Naive thymus-derived CD4-positive, alpha-beta T cell (primary cell): ENCODE measurements around the gene STAT3. TPM values are rescaled to one million over a fixed set of nuclear protein-coding genes. Genes with fewer than 3 reads are reported as not detected.
"Not testable (repeated sequence)": the region's sequence is repeated elsewhere in the genome, so short reads cannot be mapped to it uniquely, and the experiment has no call there.

Experiments
- ATAC-seq: fragments of 150-1000 bp; cut with Tn5 transposase; 2 replicates; pipeline ENCODE4 v1.10.0; 2021; ENCODE audit warnings: mild to moderate bottlenecking, moderate library complexity
- CTCF ChIA-PET: fragments of 350-600 bp; sonication (Branson Sonifier 250); formaldehyde crosslinking; loops from one replicate; lab custom pipeline; 2021; ENCODE audit warnings: antibody characterized with exemption; lab: Charles Lee
- POLR2A ChIA-PET: fragments of 350-600 bp; sonication (Branson Sonifier 250); formaldehyde crosslinking; loops from one replicate; lab custom pipeline; 2021; ENCODE audit warnings: antibody characterized with exemption, inconsistent platforms; lab: Charles Lee
- DNase-seq, 9 donors: peaks; one replicate each; pipeline versions ENCODE4 v3.0.0 to v3.0.0-alpha.2; 2020 to 2022; ENCODE audit warnings: mixed read lengths in 1 of 9
- H3K27ac ChIP-seq: one replicate; pipeline ENCODE4 v1.7.0; 2013; ENCODE audit warnings: mild to moderate bottlenecking, low read depth, low read length, moderate library complexity
- H3K27me3 ChIP-seq, 2 donors: one replicate each; pipeline ENCODE4 v1.7.0; 2013; ENCODE audit warnings: low read length in 2 of 2, mild to moderate bottlenecking in 2 of 2, moderate library complexity in 2 of 2; ENCODE audit not compliant: control insufficient read depth in 2 of 2, insufficient read depth in 2 of 2
- H3K36me3 ChIP-seq, 3 experiments: 1 replicate in 2 of 3; 2 replicates in 1 of 3; pipeline ENCODE4 v1.7.0; 2013; ENCODE audit warnings: low read length in 3 of 3, mild to moderate bottlenecking in 3 of 3, moderate library complexity in 1 of 3; ENCODE audit not compliant: insufficient read depth in 3 of 3, control insufficient read depth in 2 of 3
- H3K4me1 ChIP-seq, 2 donors: one replicate each; pipeline ENCODE4 v1.7.0; 2013; ENCODE audit warnings: low read length in 2 of 2, mild to moderate bottlenecking in 2 of 2, moderate library complexity in 1 of 2; ENCODE audit not compliant: control insufficient read depth in 2 of 2, insufficient read depth in 2 of 2
- H3K4me3 ChIP-seq: 2 replicates; pipeline ENCODE4 v1.7.0; 2013; ENCODE audit warnings: mild to moderate bottlenecking, low read length
- H3K9me3 ChIP-seq, 3 experiments: 1 replicate in 2 of 3; 2 replicates in 1 of 3; pipeline ENCODE4 v1.7.0; 2013; ENCODE audit warnings: low read length in 3 of 3; ENCODE audit not compliant: control insufficient read depth in 2 of 3
- H3K27ac Mint-ChIP-seq, 9 donors: one replicate each; pipeline ENCODE4 v1.8.0; 2020 to 2022; ENCODE audit warnings: mixed read lengths in 9 of 9, mild to moderate bottlenecking in 8 of 9, moderate library complexity in 5 of 9, inconsistent platforms in 2 of 9
- H3K27me3 Mint-ChIP-seq, 5 donors: one replicate each; pipeline ENCODE4 v1.8.0; 2021 to 2022; ENCODE audit warnings: mixed read lengths in 5 of 5, mild to moderate bottlenecking in 1 of 5
- H3K36me3 Mint-ChIP-seq, 5 donors: one replicate each; pipeline ENCODE4 v1.8.0; 2020 to 2022; ENCODE audit warnings: mixed read lengths in 5 of 5, mild to moderate bottlenecking in 3 of 5, inconsistent platforms in 1 of 5
- H3K4me1 Mint-ChIP-seq, 7 donors: one replicate each; pipeline ENCODE4 v1.8.0; 2020 to 2022; ENCODE audit warnings: mixed read lengths in 7 of 7, mild to moderate bottlenecking in 3 of 7, inconsistent platforms in 1 of 7
- H3K4me3 Mint-ChIP-seq, 10 donors: one replicate each; pipeline ENCODE4 v1.8.0; 2020 to 2022; ENCODE audit warnings: mild to moderate bottlenecking in 10 of 10, mixed read lengths in 10 of 10, moderate library complexity in 6 of 10, inconsistent platforms in 2 of 10
- H3K9me3 Mint-ChIP-seq, 11 donors: one replicate each; pipeline ENCODE4 v1.8.0; 2020 to 2022; ENCODE audit warnings: mixed read lengths in 11 of 11, mild to moderate bottlenecking in 4 of 11, inconsistent platforms in 1 of 11, moderate library complexity in 1 of 11
- intact Hi-C, 2 donors: fragments of 100-400 bp; cut with micrococcal nuclease; formaldehyde crosslinking; loops; one replicate each; pipeline ENCODE4 v1.15.1; 2023
- polyA plus RNA-seq, 2 donors: library from polyadenylated mRNA; unstranded; fragments of 300-500 nt; fragmentation: Illumina TruSeq; gene quantifications; one replicate each; pipeline ENCODE4 v1.2.3, GENCODE V29; 2021
- total RNA-seq, 6 experiments: library from RNA in 5 of 6; stranded (reverse) in 5 of 6; gene quantifications; 1 replicate in 5 of 6; 2 replicates in 1 of 6; pipeline ENCODE4 v1.2.3 and lab custom pipeline; 2021 to 2026

The STAT3 gene
- total and polyA plus RNA-seq, 7 experiments from 2014 or later: 133 to 275 (median 189) TPM

DNA sequence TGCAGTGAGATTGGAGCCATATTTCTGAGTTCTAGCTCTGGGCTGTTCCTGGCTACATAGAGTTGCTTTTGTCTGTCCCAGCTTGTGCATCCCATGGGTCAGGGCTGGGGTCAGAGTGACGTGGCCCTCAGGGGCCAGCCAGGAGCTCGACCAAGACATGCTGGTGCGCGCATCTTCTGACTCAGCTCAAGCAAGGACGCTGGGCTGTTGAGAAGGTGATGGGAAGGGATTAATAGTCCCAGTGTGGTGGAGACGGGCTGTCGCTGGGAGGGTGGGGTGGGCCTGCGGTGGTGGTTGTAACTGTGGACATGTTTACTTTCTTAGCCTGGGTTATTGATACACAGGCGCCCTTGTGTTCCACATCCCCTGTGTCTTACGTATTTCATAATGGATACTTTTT, 90.5 kb downstream of the STAT3 start:
- H3K4me3 ChIP-seq, H3K9me3 ChIP-seq, H3K27ac Mint-ChIP-seq, H3K4me3 Mint-ChIP-seq, H3K4me1 ChIP-seq, intact Hi-C loops, POLR2A ChIA-PET, DNase-seq, ATAC-seq, H3K27ac ChIP-seq, H3K27me3 ChIP-seq, CTCF ChIA-PET, H3K9me3 Mint-ChIP-seq, H3K27me3 Mint-ChIP-seq: not testable (repeated sequence)
- H3K36me3 ChIP-seq: peaks cover 7 to 71% (median 7%) of the 10 kb centered on the region in 3 experiments
- Mint-ChIP-seq H3K36me3 (peaks cover 10 to 49% (median 19%) of the 10 kb centered on the region in 5 donors), H3K4me1 (peaks cover 9 to 19% (median 17%) of the 10 kb centered on the region in 7 donors)

DNA sequence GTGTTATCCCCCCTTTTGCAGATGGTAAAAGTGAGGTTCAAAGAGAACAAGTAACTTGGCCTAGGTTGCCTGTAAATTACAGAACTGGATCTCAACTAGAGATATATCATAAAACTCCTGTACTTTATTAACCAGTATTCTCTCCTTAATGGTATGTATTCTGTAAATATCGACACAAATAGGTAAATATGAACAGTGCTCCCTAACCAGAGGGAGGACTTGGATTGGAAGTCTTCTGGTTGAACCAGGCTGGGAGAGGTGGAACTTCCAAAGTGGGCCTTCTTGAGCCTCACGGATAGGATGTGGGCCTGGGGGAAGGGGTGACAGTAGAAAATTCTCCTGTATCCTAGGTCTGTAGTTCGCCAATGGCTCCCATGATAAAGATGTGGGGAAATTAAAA, 92.2 kb downstream of the STAT3 start:
- H3K4me1 Mint-ChIP-seq: peaks cover 5 to 28% (median 16%) of the 10 kb centered on the region in 7 donors
- ChIA-PET POLR2A (interaction anchor here (0.6 to 1.2 kb wide), 3 partner anchors 7 to 12 kb away, joined by 3 to 4 read pairs (median 3); partner anchors contain the start of gene STAT5A), CTCF (interaction anchor here (1.1 kb wide), 1 partner anchor 74 kb away, joined by 5 read pairs; no protein-coding TSS in a partner anchor)
- H3K27ac Mint-ChIP-seq: peak overlapping the region in 4 of 9 donors; percentile 22 to 78 (median 52)
- H3K9me3 ChIP-seq: no peaks in the 10 kb centered on the region
- no peaks in the 10 kb centered on the region for H3K27me3 ChIP-seq
- no peak overlapping the region for H3K4me3 Mint-ChIP-seq
- peaks cover 0 to 44% (median 18%) of the 10 kb centered on the region in 5 donors for H3K36me3 Mint-ChIP-seq
- H3K27me3 Mint-ChIP-seq: no peaks in the 10 kb centered on the region
- peaks cover 0 to 2% (median 0%) of the 10 kb centered on the region in 11 donors for H3K9me3 Mint-ChIP-seq
- no peak overlapping the region for H3K27ac ChIP-seq
- no peaks in the 10 kb centered on the region for H3K4me1 ChIP-seq
- H3K4me3 ChIP-seq: no peak overlapping the region
- H3K36me3 ChIP-seq: peaks cover 7 to 67% (median 7%) of the 10 kb centered on the region in 3 experiments
- intact Hi-C loops: no loop called here
- no peak for DNase-seq
- no peak for ATAC-seq

DNA sequence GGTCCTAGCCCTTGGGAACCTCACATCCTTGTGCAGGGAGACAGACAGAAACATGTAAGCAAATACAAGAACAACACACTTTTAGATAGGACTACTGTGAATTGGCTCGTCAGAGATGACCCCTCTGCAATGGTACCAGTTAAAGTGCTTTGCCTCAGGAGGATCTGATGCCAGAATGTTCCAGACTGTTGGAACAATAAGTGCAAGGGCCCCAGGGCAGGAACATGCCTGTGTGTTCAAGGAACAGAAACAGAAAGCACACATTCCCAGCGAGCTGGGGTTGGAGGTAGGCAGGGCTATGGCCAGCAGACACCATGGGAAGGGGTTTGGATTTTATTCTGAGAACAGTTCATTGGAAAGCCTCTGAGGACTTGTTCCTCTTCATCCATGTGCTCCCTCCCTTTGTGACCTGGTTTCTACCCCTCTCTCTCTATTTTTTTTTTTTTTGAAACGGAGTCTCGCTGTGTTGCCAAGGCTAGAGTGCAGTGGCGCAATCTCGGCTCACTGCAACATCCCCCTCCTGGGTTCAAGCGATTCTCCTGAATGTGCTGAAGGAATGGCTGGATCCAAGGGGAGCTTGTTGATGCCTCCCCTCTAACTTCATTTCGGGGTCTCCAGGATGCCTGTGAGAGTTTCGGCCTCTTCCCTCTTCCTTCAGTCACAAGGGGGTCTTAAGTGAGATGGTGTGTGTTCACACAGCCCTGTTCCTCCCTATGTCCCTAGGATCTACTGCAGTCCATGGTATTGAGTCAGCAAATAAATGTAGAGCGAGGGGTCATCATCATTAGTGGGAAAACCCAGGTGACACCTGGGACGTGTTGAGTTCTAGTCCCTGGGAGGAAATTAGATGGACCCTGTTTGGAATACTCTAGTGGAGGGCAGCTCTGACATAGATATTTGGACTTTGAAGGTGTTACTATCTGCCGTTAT, 93.5 kb downstream of the STAT3 start:
- Histone ChIP-seq H3K36me3 (peaks cover 7 to 71% (median 7%) of the 10 kb centered on the region in 3 experiments), H3K27me3 (no peaks in the 10 kb centered on the region), H3K27ac (no peak overlapping the region), H3K9me3 (no peaks in the 10 kb centered on the region), H3K4me1 (peaks cover 7% of the 10 kb centered on the region in 2 donors), H3K4me3 (no peak overlapping the region)
- Mint-ChIP-seq H3K27me3 (no peaks in the 10 kb centered on the region), H3K27ac (peak overlapping the region in 8 of 9 donors; percentile 30 to 80 (median 54)), H3K4me1 (peaks cover 14 to 40% (median 28%) of the 10 kb centered on the region in 7 donors), H3K9me3 (peaks cover 0 to 2% (median 0%) of the 10 kb centered on the region in 11 donors), H3K36me3 (peaks cover 0 to 47% (median 18%) of the 10 kb centered on the region in 5 donors), H3K4me3 (no peak overlapping the region)
- CTCF ChIA-PET: interaction anchor here (0.6 kb wide), 1 partner anchor 14 kb away, joined by 3 read pairs; no protein-coding TSS in a partner anchor
- POLR2A ChIA-PET: interaction anchor here (1.1 to 2.2 kb wide), 5 partner anchors 18 to 73 kb away, joined by 3 to 7 read pairs (median 3); no protein-coding TSS in a partner anchor
- DNase-seq (no peak), ATAC-seq (no peak)
- intact Hi-C loops: no loop called here

DNA sequence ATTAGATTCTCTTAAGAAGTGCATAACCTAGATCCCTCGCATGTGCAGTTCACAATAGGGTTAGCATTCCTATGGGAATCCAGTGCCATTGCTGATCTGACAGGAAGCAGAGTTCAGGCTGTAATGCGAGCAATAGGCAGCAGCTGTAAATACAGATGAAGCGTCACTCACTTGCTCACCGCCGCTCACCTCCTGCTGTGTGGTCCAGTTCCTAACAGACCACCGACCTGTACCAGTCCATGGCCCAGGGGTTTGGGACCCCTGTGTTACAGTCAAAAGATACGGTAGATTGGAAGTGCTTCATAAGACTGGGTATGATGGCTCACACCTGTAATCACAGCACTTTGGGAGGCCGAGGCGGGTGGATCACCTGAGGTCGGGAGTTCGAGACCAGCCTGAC, 97.1 kb downstream of the STAT3 start:
- H3K9me3 Mint-ChIP-seq: peaks cover 0 to 2% (median 0%) of the 10 kb centered on the region in 11 donors
- Histone ChIP-seq H3K9me3 (no peaks in the 10 kb centered on the region), H3K27ac (peak overlapping the region; percentile 93), H3K4me3 (no peak overlapping the region), H3K4me1 (peaks cover 17 to 24% of the 10 kb centered on the region in 2 donors), H3K36me3 (peaks cover 4 to 51% (median 7%) of the 10 kb centered on the region in 3 experiments), H3K27me3 (no peaks in the 10 kb centered on the region)
- ChIA-PET POLR2A (interaction anchor here (1.5 to 9.4 kb wide), 5 partner anchors 15 to 97 kb away, joined by 4 to 193 read pairs (median 8); partner anchors contain the start of genes STAT3 and STAT5B), CTCF (interaction anchor here (1.5 kb wide), 1 partner anchor 21 kb away, joined by 3 read pairs; no protein-coding TSS in a partner anchor)
- ATAC-seq (no peak), DNase-seq (no peak)
- peak overlapping the region in 8 of 9 donors; percentile 70 to 96 (median 92) for H3K27ac Mint-ChIP-seq
- peaks cover 0 to 32% (median 14%) of the 10 kb centered on the region in 5 donors for H3K36me3 Mint-ChIP-seq
- H3K4me3 Mint-ChIP-seq: peak overlapping the region in 1 of 10 donors; percentile 38
- H3K4me1 Mint-ChIP-seq: peaks cover 27 to 62% (median 56%) of the 10 kb centered on the region in 7 donors
- H3K27me3 Mint-ChIP-seq: no peaks in the 10 kb centered on the region
- intact Hi-C loops: no loop called here

DNA sequence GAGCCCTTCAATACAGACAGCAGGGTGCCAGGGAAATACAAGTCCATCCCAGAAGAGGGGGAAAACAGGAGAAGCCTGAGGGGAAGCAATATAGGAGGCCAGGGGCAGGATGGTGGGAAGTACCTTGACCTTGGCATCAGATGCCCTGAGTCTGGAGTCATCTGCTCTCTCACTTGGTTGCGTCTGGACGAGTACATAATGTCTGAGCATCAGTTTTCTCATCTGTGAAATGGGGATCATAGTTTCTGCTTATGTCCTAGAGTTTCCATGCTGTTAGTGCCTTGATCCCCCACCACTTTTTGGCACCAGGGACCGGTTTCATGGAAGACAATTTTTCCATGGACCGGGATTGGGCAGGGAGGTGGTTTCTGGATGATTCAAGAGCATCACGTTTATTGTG, 97.7 kb downstream of the STAT3 start:
- H3K27me3 ChIP-seq: no peaks in the 10 kb centered on the region
- DNase-seq (no peak), ATAC-seq (no peak)
- Mint-ChIP-seq H3K27me3 (no peaks in the 10 kb centered on the region), H3K27ac (peak overlapping the region; percentile 42 to 96 (median 91)), H3K4me1 (peaks cover 27 to 68% (median 61%) of the 10 kb centered on the region in 7 donors), H3K4me3 (peak overlapping the region; percentile 87 to 96 (median 90)), H3K9me3 (peaks cover 0 to 2% (median 0%) of the 10 kb centered on the region in 11 donors), H3K36me3 (peaks cover 0 to 27% (median 14%) of the 10 kb centered on the region in 5 donors)
- peaks cover 18 to 24% of the 10 kb centered on the region in 2 donors for H3K4me1 ChIP-seq
- ChIA-PET CTCF (interaction anchor here (1.5 to 2.9 kb wide), 2 partner anchors 22 to 69 kb away, joined by 3 to 20 read pairs; no protein-coding TSS in a partner anchor), POLR2A (interaction anchor here (1.2 to 9.4 kb wide), 7 partner anchors 15 to 110 kb away, joined by 3 to 193 read pairs (median 4); partner anchors contain the start of genes KCNH4, STAT3 and STAT5B)
- H3K9me3 ChIP-seq: no peaks in the 10 kb centered on the region
- intact Hi-C loops: no loop called here
- H3K36me3 ChIP-seq: peaks cover 4 to 45% (median 7%) of the 10 kb centered on the region in 3 experiments
- peak overlapping the region; percentile 93 for H3K27ac ChIP-seq
- H3K4me3 ChIP-seq: no peak overlapping the region
